Parathyroid adenoma (tissue), 2 donors: ENCODE measurements around the gene CHST1.

Experiments used
- H2AFZ ChIP-seq: fragments of 300-600 bp; sonication (generic); one replicate; pipeline ENCODE4 v1.7.0; 2017; ENCODE audit warnings: antibody characterized with exemption, mild to moderate bottlenecking
- H3K27ac ChIP-seq: fragments of 300-600 bp; sonication (generic); one replicate; pipeline ENCODE4 v1.7.0; 2017
- H3K27me3 ChIP-seq: fragments of 300-600 bp; sonication (generic); one replicate; pipeline ENCODE4 v1.7.0; 2017; ENCODE audit warnings: low read length; ENCODE audit not compliant: control insufficient read depth, insufficient read depth
- H3K36me3 ChIP-seq: fragments of 300-600 bp; sonication (generic); one replicate; pipeline ENCODE4 v1.7.0; 2017; ENCODE audit warnings: low read length; ENCODE audit not compliant: control insufficient read depth, insufficient read depth
- H3K4me1 ChIP-seq: fragments of 300-600 bp; sonication (generic); one replicate; pipeline ENCODE4 v1.7.0; 2017; ENCODE audit warnings: control low read depth
- H3K4me2 ChIP-seq: fragments of 300-600 bp; sonication (generic); one replicate; pipeline ENCODE4 v1.7.0; 2017; ENCODE audit warnings: low read length
- H3K4me3 ChIP-seq: fragments of 300-600 bp; sonication (generic); one replicate; pipeline ENCODE4 v1.7.0; 2017; ENCODE audit warnings: low read depth, low read length
- H3K79me2 ChIP-seq: fragments of 300-600 bp; sonication (generic); one replicate; pipeline ENCODE4 v1.7.0; 2017; ENCODE audit warnings: control low read depth
- H3K9ac ChIP-seq: fragments of 300-600 bp; sonication (generic); one replicate; pipeline ENCODE4 v1.7.0; 2017; ENCODE audit warnings: mild to moderate bottlenecking
- H3K9me3 ChIP-seq: fragments of 300-600 bp; sonication (generic); one replicate; pipeline ENCODE4 v1.7.0; 2017; ENCODE audit warnings: low read length; ENCODE audit not compliant: control insufficient read depth
- TF ChIP-seq, protein P1 (sequence below): fragments of 300-600 bp; sonication (generic); IDR thresholded peaks from one replicate; pipeline ENCODE4 v1.7.0; 2017; ENCODE audit warnings: antibody characterized with exemption, mild to moderate bottlenecking
- donor health status: primary hyperparathyroidism.

CHST1 gene

DNA sequence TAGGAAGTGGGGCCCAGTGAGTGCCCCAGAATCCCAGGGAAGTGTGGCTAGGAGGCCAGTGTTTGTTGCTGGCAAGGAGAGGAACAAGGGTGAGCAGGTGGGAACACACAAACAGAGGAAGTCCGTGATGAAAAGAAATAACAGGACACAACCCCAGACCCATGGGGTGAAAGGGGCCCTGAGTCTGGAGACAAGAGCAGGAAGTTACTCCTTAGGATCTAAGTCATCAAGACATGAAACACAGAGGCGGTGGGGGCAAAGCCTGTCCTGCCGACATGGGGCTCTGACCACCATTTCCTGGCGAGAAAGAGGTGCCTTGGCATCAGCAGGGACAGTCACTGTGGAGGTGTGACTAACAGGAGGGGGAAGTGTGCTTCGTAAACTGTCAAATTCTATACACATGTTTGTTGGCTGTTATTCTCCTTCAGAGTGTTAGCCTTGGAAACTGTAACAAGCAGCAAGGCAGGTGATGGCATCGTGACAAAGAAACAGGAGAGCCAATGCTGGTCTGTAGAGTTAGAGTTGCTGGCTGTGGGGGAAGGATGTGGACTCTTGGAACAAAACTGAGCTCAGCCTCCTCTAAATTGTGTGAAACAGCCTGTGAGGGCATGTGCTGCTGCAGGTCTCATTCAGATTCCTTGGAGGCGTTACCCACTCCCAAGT, 21.7 kb downstream of the CHST1 start:
- Histone ChIP-seq H3K4me3 (no peak overlapping the region), H3K9ac (no peak overlapping the region), H3K79me2 (no peaks in the 10 kb centered on the region), H2AFZ (no peak overlapping the region), H3K9me3 (no peaks in the 10 kb centered on the region), H3K27ac (no peak overlapping the region), H3K4me1 (no peaks in the 10 kb centered on the region), H3K27me3 (no peaks in the 10 kb centered on the region), H3K4me2 (no peak overlapping the region), H3K36me3 (no peaks in the 10 kb centered on the region)
- TF ChIP-seq, protein P1, sequence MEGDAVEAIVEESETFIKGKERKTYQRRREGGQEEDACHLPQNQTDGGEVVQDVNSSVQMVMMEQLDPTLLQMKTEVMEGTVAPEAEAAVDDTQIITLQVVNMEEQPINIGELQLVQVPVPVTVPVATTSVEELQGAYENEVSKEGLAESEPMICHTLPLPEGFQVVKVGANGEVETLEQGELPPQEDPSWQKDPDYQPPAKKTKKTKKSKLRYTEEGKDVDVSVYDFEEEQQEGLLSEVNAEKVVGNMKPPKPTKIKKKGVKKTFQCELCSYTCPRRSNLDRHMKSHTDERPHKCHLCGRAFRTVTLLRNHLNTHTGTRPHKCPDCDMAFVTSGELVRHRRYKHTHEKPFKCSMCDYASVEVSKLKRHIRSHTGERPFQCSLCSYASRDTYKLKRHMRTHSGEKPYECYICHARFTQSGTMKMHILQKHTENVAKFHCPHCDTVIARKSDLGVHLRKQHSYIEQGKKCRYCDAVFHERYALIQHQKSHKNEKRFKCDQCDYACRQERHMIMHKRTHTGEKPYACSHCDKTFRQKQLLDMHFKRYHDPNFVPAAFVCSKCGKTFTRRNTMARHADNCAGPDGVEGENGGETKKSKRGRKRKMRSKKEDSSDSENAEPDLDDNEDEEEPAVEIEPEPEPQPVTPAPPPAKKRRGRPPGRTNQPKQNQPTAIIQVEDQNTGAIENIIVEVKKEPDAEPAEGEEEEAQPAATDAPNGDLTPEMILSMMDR: no peak

DNA sequence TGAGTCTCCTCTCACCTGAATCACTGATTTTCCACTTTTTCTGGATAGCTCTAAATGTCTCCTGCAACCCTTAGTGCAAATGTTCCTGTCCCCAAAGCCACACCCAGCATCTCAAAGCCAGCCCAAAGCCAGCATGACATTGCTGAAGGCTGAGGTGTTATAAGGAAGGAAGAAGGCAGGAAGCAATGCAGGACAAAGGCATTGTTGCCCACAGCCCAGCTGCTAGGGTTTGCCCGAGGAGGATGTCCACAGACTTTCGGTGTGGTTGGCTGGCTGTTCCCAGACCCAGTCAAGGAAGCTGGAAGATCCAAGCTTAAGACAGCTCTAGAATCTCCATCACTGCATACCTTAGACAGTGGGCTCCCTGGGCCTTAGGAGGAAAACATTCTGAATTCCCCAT, 23.5 kb downstream of the CHST1 start:
- TF ChIP-seq, protein P1: no peak
- H3K27me3 ChIP-seq: no peaks in the 10 kb centered on the region
- no peak overlapping the region for H2AFZ ChIP-seq
- no peaks in the 10 kb centered on the region for H3K79me2 ChIP-seq
- H3K4me2 ChIP-seq: no peak overlapping the region
- no peaks in the 10 kb centered on the region for H3K36me3 ChIP-seq
- H3K9ac ChIP-seq: no peak overlapping the region
- H3K9me3 ChIP-seq: no peaks in the 10 kb centered on the region
- no peaks in the 10 kb centered on the region for H3K4me1 ChIP-seq
- no peak overlapping the region for H3K4me3 ChIP-seq
- H3K27ac ChIP-seq: no peak overlapping the region

DNA sequence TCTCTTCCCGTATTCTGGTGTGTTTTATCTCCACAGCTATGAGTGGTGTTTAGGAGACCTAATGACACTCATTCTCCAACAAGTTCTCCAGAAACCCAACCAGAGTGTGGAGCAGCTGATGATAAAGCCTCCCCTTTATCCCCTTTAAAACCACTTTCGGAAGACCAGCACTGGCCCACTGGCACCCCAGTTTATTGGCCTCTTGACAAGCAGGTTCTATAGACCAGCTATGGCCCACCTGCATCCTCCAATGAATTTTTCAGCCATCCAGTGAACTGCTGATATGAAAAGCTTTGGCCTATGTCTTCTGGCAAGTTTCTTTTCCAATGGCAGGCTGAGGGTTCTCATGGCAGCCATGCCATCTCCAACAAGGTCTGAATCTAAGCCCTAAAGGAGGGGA, 27.4 kb downstream of the CHST1 start:
- no peak overlapping the region for H2AFZ ChIP-seq
- H3K36me3 ChIP-seq: no peaks in the 10 kb centered on the region
- H3K27ac ChIP-seq: no peak overlapping the region
- no peak overlapping the region for H3K9ac ChIP-seq
- H3K27me3 ChIP-seq: no peaks in the 10 kb centered on the region
- no peaks in the 10 kb centered on the region for H3K4me1 ChIP-seq
- TF ChIP-seq, protein P1: no peak
- H3K4me2 ChIP-seq: no peak overlapping the region
- H3K9me3 ChIP-seq: no peaks in the 10 kb centered on the region
- no peaks in the 10 kb centered on the region for H3K79me2 ChIP-seq
- H3K4me3 ChIP-seq: no peak overlapping the region

DNA sequence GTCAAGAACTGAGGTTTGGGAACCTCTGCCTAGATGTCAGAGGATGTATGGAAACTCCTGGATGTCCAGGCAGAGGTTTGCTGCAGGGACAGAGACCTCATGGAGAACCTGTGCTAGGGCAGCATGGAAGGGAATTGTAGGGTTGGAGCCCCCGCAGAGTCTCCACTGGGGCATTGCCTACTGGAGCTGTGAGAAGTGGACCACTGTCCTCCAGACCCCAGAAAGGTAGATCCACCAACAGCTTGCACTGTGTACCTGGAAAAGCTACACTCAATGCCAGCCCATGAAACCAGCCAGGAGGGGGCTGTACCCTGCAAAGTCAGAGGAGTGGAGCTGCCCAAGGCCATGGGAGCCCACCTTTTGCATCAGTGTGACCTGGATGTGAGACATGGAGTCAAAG, 29.5 kb downstream of the CHST1 start:
- TF ChIP-seq, protein P1: no peak
- H3K4me2 ChIP-seq: no peak overlapping the region
- no peaks in the 10 kb centered on the region for H3K36me3 ChIP-seq
- H3K4me1 ChIP-seq: no peaks in the 10 kb centered on the region
- no peaks in the 10 kb centered on the region for H3K27me3 ChIP-seq
- H3K9me3 ChIP-seq: no peaks in the 10 kb centered on the region
- no peak overlapping the region for H3K4me3 ChIP-seq
- no peak overlapping the region for H3K9ac ChIP-seq
- no peaks in the 10 kb centered on the region for H3K79me2 ChIP-seq
- H2AFZ ChIP-seq: no peak overlapping the region
- H3K27ac ChIP-seq: no peak overlapping the region

DNA sequence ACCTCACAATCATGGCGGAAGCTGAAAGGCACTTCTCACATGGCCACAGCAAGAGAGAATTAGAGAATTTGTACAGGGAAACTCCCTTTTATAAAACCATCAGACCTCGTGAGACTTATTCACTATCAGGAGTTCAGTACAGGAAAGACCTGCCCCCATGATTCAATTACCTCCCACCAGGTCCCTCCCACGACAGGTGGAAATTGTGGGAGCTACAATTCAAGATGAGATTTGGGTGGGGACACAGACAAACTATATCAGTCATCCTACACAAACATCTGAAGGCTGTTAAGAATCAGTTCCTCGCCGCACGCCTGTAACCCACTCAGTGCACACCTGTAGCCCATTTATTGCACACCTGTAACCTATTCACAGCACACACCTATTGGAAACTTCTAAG, 39.8 kb downstream of the CHST1 start:
- H3K4me1 ChIP-seq: no peaks in the 10 kb centered on the region
- no peak overlapping the region for H3K4me3 ChIP-seq
- H3K9ac ChIP-seq: no peak overlapping the region
- H3K4me2 ChIP-seq: no peak overlapping the region
- no peak overlapping the region for H3K27ac ChIP-seq
- no peak overlapping the region for H2AFZ ChIP-seq
- H3K9me3 ChIP-seq: no peaks in the 10 kb centered on the region
- TF ChIP-seq, protein P1: no peak
- H3K79me2 ChIP-seq: no peaks in the 10 kb centered on the region
- no peaks in the 10 kb centered on the region for H3K27me3 ChIP-seq
- no peaks in the 10 kb centered on the region for H3K36me3 ChIP-seq
